OCI-LY7 (cell line): ENCODE data around the gene DGKH.

Experiments
- CTCF ChIP-seq: fragments of 200-600 bp; sonication (generic); conservative IDR thresholded peaks from 2 replicates; pipeline ENCODE4 v1.5.1; 2014; ENCODE audit warnings: mild to moderate bottlenecking, antibody characterized with exemption, low read length, moderate library complexity, mixed read lengths
- EZH2phosphoT487 ChIP-seq: fragments of 200-600 bp; sonication (generic); IDR thresholded peaks from 2 replicates; pipeline ENCODE4 v1.6.1; 2018; ENCODE audit warnings: low read depth, borderline replicate concordance, mild to moderate bottlenecking, mixed run types, antibody characterized with exemption, low read length, moderate library complexity, mixed read lengths

- TF ChIP-seq CTCF (no peak), EZH2phosphoT487 (no peak)
Observed at GRCh38 chr13:42107421-42107820, 59.0 kb downstream of the DGKH start.
